Measurements from ENCODE around the gene MEAF6.

GRCh38 chr1:37545019-37545418 is 30.5 kb upstream of the MEAF6 start:
- TF ChIP-seq POLR2A (IDR thresholded peaks at IDR 0.05): no peak
- no peak for TF ChIP-seq POLR2AphosphoS5 (IDR thresholded peaks at IDR 0.05)

All from breast epithelium (tissue), 3 donors.